HEK293T (cell line): ENCODE measurements around the gene CREB5.

Experiments
- BHLHE40 ChIP-seq: fragments of 450-650 bp; IDR thresholded peaks from 2 replicates; pipeline ENCODE4 v1.6.1; 2016; ENCODE audit warnings: mild to moderate bottlenecking, moderate library complexity, borderline replicate concordance
- FOXK2 ChIP-seq: fragments of 450-650 bp; IDR thresholded peaks from 2 replicates; pipeline ENCODE4 v1.6.1; 2016; ENCODE audit warnings: mild to moderate bottlenecking
- HDGF ChIP-seq: fragments of 450-650 bp; IDR thresholded peaks from 2 replicates; pipeline ENCODE4 v1.6.1; 2017; ENCODE audit warnings: antibody characterized with exemption, borderline replicate concordance
- SP1 ChIP-seq: fragments of 450-650 bp; IDR thresholded peaks from 2 replicates; pipeline ENCODE4 v1.6.1; 2017
- SUZ12 ChIP-seq: fragments of 450-650 bp; IDR thresholded peaks from 2 replicates; pipeline ENCODE4 v1.6.1; 2016; ENCODE audit warnings: mild to moderate bottlenecking
- TF ChIP-seq, protein P1 (sequence below): fragments of 450-650 bp; IDR thresholded peaks from 2 replicates; pipeline ENCODE4 v1.6.1; 2016

DNA sequence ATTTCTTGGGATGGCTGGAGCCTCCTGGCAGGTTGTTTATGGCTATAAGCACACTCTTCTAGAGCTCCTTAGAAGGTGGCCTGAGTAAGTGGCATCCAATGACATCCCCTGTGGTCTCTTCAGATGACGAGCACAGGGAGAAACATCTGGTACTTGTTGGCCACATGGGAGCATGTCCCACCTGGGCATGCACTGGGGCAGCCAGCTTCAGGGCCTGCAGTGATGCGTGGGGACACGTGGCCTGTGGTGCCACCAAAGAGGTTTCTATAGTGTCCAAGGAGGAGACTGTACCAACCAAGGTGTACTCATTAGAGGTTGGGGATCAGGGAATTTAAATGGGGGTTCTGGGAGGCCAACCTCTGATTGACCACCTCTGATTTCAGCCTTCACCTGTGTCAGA is 420.4 kb downstream of the CREB5 start:
- TF ChIP-seq SP1 (no peak), HDGF (no peak), BHLHE40 (no peak), FOXK2 (no peak), SUZ12 (no peak)
- TF ChIP-seq, protein P1, sequence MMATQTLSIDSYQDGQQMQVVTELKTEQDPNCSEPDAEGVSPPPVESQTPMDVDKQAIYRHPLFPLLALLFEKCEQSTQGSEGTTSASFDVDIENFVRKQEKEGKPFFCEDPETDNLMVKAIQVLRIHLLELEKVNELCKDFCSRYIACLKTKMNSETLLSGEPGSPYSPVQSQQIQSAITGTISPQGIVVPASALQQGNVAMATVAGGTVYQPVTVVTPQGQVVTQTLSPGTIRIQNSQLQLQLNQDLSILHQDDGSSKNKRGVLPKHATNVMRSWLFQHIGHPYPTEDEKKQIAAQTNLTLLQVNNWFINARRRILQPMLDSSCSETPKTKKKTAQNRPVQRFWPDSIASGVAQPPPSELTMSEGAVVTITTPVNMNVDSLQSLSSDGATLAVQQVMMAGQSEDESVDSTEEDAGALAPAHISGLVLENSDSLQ = no peak
